WTC11 (cell line): ENCODE results near the gene CTNNA3. TPM values are rescaled to one million over a fixed set of nuclear protein-coding genes. Genes with fewer than 3 reads are reported as not detected.

ENCODE experiments used
- ATAC-seq: fragments of 200-7000 bp; cut with Tn5 transposase; 2 replicates; pipeline ENCODE4 v1.10.0; 2021; ENCODE audit warnings: mild to moderate bottlenecking, moderate library complexity
- CTCF ChIA-PET: fragments of 300-600 bp; sonication (Branson Sonifier 250); formaldehyde crosslinking; loops from one replicate; lab custom pipeline; 2021; ENCODE audit warnings: antibody characterized with exemption; lab: Charles Lee
- POLR2A ChIA-PET: fragments of 350-600 bp; sonication (Branson Sonifier 250); formaldehyde crosslinking; loops from one replicate; lab custom pipeline; 2021; ENCODE audit warnings: antibody characterized with exemption; lab: Charles Lee
- DNase-seq: peaks from one replicate; pipeline ENCODE4 v3.0.0; 2021; ENCODE audit warnings: low spot score
- H3K27ac Mint-ChIP-seq: 2 replicates; pipeline ENCODE4 v1.8.0; 2021; ENCODE audit warnings: mixed read lengths
- H3K27me3 Mint-ChIP-seq: 2 replicates; pipeline ENCODE4 v1.8.0; 2021; ENCODE audit warnings: low read depth, mild to moderate bottlenecking, moderate library complexity, mixed read lengths
- H3K36me3 Mint-ChIP-seq: 2 replicates; pipeline ENCODE4 v1.8.0; 2021; ENCODE audit warnings: mixed read lengths
- H3K4me1 Mint-ChIP-seq: 2 replicates; pipeline ENCODE4 v1.8.0; 2022; ENCODE audit warnings: mixed read lengths
- H3K4me3 Mint-ChIP-seq: 2 replicates; pipeline ENCODE4 v1.8.0; 2021; ENCODE audit warnings: mild to moderate bottlenecking, moderate library complexity, mixed read lengths
- H3K9me3 Mint-ChIP-seq: 2 replicates; pipeline ENCODE4 v1.8.0; 2021; ENCODE audit warnings: mixed read lengths
- ATF1 ChIP-seq: sonication (generic); formaldehyde crosslinking; IDR thresholded peaks from 2 replicates; pipeline ENCODE4 v1.8.1; 2023; ENCODE audit warnings: mild to moderate bottlenecking, moderate library complexity, missing genetic modification reagents
- ELF4 ChIP-seq: sonication (generic); formaldehyde crosslinking; IDR thresholded peaks from 2 replicates; pipeline ENCODE4 v1.8.1; 2022; ENCODE audit warnings: low read depth, mild to moderate bottlenecking, moderate library complexity, missing genetic modification reagents
- HMGA2 ChIP-seq: fragments of 250-450 bp; sonication (Bioruptor Pico); IDR thresholded peaks from 2 replicates; pipeline ENCODE4 v1.4.0; 2021; ENCODE audit warnings: mild to moderate bottlenecking, moderate library complexity
- MXD4 ChIP-seq: fragments of 250-450 bp; sonication (Bioruptor Pico); IDR thresholded peaks from 2 replicates; pipeline ENCODE4 v1.8.0; 2021; ENCODE audit warnings: mild to moderate bottlenecking, moderate library complexity, borderline replicate concordance
- NFATC4 ChIP-seq: fragments of 250-450 bp; sonication (Bioruptor Pico); IDR thresholded peaks from 2 replicates; pipeline ENCODE4 v1.9.0; 2021; ENCODE audit warnings: mild to moderate bottlenecking
- NR2C2 ChIP-seq: sonication (generic); formaldehyde crosslinking; IDR thresholded peaks from 2 replicates; pipeline ENCODE4 v1.8.0; 2022; ENCODE audit warnings: mild to moderate bottlenecking, missing genetic modification reagents
- RORB ChIP-seq: fragments of 250-450 bp; sonication (Bioruptor Pico); IDR thresholded peaks from 2 replicates; pipeline ENCODE4 v1.9.0; 2021; ENCODE audit warnings: mild to moderate bottlenecking
- ZNF232 ChIP-seq: sonication (generic); formaldehyde crosslinking; IDR thresholded peaks from 2 replicates; pipeline ENCODE4 v1.8.0; 2022; ENCODE audit warnings: mild to moderate bottlenecking, missing genetic modification reagents
- ZNF317 ChIP-seq: sonication (generic); formaldehyde crosslinking; IDR thresholded peaks from 2 replicates; pipeline ENCODE4 v1.8.1; 2023; ENCODE audit warnings: low read depth, mild to moderate bottlenecking, moderate library complexity, missing genetic modification reagents, borderline replicate concordance
- total RNA-seq: library from RNA; stranded (reverse); gene quantifications from 3 replicates; pipeline ENCODE4 v1.2.3, GENCODE V29; 2021
- TF ChIP-seq, protein P1 (sequence below): sonication (generic); formaldehyde crosslinking; IDR thresholded peaks from 2 replicates; pipeline ENCODE4 v1.8.1; 2023; ENCODE audit warnings: mild to moderate bottlenecking, missing genetic modification reagents, moderate library complexity
- TF ChIP-seq, protein P2 (sequence below): sonication (generic); formaldehyde crosslinking; IDR thresholded peaks from 2 replicates; pipeline ENCODE4 v1.8.1; 2023; ENCODE audit warnings: mild to moderate bottlenecking, missing genetic modification reagents, borderline replicate concordance
- TF ChIP-seq, protein P3 (sequence below): fragments of 250-450 bp; sonication (Bioruptor Pico); IDR thresholded peaks from 2 replicates; pipeline ENCODE4 v1.9.0; 2021; ENCODE audit warnings: mild to moderate bottlenecking, borderline replicate concordance
- TF ChIP-seq, protein P4 (sequence below): fragments of 250-450 bp; sonication (Bioruptor Pico); conservative IDR thresholded peaks from 2 replicates; pipeline ENCODE4 v1.9.0; 2021; ENCODE audit warnings: mild to moderate bottlenecking
- TF ChIP-seq, protein P5 (sequence below): sonication (generic); formaldehyde crosslinking; IDR thresholded peaks from 2 replicates; pipeline ENCODE4 v1.8.0; 2022; ENCODE audit warnings: mild to moderate bottlenecking, missing genetic modification reagents

CTNNA3 gene
- total RNA-seq, 1 experiment from 2014 or later: 6.1 TPM

DNA sequence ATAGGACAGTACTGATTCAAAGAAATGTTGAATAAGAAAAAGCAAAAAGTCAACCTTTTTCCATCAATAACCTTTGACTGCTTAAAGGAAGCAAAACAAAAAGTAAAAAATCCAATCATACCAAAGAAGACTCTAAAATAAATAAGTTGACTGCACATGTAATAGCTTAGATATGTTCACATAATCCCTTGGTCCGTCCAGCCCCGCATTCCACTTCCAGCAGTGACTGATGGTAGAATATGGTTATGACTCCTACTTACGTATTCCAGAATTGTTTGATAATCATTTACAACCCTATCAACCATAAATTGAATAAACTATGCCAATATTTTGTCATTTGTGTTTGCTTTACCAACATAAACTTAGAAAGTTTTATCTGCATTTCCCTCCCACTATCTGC is 77.9 kb downstream of the CTNNA3 start:
- DNase-seq (no peak), ATAC-seq (no peak)
- ChIA-PET POLR2A (no interaction called here), CTCF (no interaction called here)
- H3K27ac Mint-ChIP-seq: no peak overlapping the region
- H3K36me3 Mint-ChIP-seq: no peaks in the 10 kb centered on the region
- TF ChIP-seq ATF1 (no peak), NR2C2 (CRISPR knock-in tag) (no peak), ZNF317 (no peak), HMGA2 (no peak), MXD4 (CRISPR knock-in tag) (no peak), RORB (CRISPR knock-in tag) (no peak), ZNF232 (CRISPR knock-in tag) (no peak), ELF4 (CRISPR knock-in tag) (no peak), NFATC4 (no peak)
- TF ChIP-seq, protein P1, sequence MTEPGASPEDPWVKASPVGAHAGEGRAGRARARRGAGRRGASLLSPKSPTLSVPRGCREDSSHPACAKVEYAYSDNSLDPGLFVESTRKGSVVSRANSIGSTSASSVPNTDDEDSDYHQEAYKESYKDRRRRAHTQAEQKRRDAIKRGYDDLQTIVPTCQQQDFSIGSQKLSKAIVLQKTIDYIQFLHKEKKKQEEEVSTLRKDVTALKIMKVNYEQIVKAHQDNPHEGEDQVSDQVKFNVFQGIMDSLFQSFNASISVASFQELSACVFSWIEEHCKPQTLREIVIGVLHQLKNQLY (CRISPR knock-in tag): no peak
- TF ChIP-seq, protein P2, sequence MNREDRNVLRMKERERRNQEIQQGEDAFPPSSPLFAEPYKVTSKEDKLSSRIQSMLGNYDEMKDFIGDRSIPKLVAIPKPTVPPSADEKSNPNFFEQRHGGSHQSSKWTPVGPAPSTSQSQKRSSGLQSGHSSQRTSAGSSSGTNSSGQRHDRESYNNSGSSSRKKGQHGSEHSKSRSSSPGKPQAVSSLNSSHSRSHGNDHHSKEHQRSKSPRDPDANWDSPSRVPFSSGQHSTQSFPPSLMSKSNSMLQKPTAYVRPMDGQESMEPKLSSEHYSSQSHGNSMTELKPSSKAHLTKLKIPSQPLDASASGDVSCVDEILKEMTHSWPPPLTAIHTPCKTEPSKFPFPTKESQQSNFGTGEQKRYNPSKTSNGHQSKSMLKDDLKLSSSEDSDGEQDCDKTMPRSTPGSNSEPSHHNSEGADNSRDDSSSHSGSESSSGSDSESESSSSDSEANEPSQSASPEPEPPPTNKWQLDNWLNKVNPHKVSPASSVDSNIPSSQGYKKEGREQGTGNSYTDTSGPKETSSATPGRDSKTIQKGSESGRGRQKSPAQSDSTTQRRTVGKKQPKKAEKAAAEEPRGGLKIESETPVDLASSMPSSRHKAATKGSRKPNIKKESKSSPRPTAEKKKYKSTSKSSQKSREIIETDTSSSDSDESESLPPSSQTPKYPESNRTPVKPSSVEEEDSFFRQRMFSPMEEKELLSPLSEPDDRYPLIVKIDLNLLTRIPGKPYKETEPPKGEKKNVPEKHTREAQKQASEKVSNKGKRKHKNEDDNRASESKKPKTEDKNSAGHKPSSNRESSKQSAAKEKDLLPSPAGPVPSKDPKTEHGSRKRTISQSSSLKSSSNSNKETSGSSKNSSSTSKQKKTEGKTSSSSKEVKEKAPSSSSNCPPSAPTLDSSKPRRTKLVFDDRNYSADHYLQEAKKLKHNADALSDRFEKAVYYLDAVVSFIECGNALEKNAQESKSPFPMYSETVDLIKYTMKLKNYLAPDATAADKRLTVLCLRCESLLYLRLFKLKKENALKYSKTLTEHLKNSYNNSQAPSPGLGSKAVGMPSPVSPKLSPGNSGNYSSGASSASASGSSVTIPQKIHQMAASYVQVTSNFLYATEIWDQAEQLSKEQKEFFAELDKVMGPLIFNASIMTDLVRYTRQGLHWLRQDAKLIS (CRISPR knock-in tag): no peak
- TF ChIP-seq, protein P3, sequence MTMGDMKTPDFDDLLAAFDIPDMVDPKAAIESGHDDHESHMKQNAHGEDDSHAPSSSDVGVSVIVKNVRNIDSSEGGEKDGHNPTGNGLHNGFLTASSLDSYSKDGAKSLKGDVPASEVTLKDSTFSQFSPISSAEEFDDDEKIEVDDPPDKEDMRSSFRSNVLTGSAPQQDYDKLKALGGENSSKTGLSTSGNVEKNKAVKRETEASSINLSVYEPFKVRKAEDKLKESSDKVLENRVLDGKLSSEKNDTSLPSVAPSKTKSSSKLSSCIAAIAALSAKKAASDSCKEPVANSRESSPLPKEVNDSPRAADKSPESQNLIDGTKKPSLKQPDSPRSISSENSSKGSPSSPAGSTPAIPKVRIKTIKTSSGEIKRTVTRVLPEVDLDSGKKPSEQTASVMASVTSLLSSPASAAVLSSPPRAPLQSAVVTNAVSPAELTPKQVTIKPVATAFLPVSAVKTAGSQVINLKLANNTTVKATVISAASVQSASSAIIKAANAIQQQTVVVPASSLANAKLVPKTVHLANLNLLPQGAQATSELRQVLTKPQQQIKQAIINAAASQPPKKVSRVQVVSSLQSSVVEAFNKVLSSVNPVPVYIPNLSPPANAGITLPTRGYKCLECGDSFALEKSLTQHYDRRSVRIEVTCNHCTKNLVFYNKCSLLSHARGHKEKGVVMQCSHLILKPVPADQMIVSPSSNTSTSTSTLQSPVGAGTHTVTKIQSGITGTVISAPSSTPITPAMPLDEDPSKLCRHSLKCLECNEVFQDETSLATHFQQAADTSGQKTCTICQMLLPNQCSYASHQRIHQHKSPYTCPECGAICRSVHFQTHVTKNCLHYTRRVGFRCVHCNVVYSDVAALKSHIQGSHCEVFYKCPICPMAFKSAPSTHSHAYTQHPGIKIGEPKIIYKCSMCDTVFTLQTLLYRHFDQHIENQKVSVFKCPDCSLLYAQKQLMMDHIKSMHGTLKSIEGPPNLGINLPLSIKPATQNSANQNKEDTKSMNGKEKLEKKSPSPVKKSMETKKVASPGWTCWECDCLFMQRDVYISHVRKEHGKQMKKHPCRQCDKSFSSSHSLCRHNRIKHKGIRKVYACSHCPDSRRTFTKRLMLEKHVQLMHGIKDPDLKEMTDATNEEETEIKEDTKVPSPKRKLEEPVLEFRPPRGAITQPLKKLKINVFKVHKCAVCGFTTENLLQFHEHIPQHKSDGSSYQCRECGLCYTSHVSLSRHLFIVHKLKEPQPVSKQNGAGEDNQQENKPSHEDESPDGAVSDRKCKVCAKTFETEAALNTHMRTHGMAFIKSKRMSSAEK: no peak
- TF ChIP-seq, protein P4, sequence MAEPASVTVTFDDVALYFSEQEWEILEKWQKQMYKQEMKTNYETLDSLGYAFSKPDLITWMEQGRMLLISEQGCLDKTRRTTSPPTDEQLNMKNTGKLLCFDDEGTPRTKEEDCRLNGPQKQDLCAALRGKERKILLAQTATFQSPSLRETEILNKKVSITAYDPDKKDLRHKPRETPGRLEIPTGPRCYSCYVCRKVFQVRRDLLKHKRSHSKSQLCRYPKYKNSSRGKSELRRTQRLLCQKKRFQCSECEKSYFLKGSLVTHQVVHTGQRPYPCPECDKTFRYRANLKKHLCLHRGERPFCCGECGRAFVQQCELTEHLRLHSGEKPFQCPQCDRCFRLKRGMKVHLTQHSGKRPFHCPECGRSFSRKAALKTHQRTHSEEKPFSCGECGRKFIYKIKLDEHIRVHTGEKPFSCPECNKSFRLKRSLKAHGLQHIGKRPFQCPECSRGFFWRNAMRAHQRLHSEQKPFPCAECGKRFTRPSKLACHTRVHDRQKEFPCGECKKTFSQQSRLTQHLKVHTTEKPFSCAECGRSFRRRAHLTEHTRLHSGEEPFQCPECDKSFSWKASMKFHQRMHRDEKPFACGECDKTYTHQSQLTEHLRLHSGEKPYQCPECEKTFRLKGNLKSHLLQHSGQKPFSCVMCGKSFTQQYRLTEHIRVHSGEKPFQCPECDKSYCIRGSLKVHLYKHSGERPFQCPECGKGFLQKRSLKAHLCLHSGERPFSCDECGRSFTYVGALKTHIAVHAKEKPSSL (CRISPR knock-in tag): no peak
- TF ChIP-seq, protein P5, sequence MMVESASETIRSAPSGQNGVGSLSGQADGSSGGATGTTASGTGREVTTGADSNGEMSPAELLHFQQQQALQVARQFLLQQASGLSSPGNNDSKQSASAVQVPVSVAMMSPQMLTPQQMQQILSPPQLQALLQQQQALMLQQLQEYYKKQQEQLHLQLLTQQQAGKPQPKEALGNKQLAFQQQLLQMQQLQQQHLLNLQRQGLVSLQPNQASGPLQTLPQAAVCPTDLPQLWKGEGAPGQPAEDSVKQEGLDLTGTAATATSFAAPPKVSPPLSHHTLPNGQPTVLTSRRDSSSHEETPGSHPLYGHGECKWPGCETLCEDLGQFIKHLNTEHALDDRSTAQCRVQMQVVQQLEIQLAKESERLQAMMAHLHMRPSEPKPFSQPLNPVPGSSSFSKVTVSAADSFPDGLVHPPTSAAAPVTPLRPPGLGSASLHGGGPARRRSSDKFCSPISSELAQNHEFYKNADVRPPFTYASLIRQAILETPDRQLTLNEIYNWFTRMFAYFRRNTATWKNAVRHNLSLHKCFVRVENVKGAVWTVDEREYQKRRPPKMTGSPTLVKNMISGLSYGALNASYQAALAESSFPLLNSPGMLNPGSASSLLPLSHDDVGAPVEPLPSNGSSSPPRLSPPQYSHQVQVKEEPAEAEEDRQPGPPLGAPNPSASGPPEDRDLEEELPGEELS (CRISPR knock-in tag): no peak
- no peak overlapping the region for H3K4me3 Mint-ChIP-seq
- no peaks in the 10 kb centered on the region for H3K4me1 Mint-ChIP-seq
- H3K27me3 Mint-ChIP-seq: no peaks in the 10 kb centered on the region
- peaks cover 16% of the 10 kb centered on the region for H3K9me3 Mint-ChIP-seq
